ENCODE measurements around the gene MCUR1. TPM values are rescaled to one million over a fixed set of nuclear protein-coding genes. Genes with fewer than 3 reads are reported as not detected.
"Not testable (repeated sequence)": the region's sequence is repeated elsewhere in the genome, so short reads cannot be mapped to it uniquely, and the experiment has no call there.

Gene MCUR1
- total RNA-seq, 1 donor from 2014 or later, result 31.7 TPM

GRCh38 chr6:13834790-13835189, 20.4 kb upstream of the MCUR1 start:
- Mint-ChIP-seq H3K9me3 (ENCODE audit: low read depth) (no peaks in the 10 kb centered on the region), H3K4me3 (ENCODE audit: unreplicated experiment) (no peak overlapping the region), H3K27ac (ENCODE audit: unreplicated experiment) (no peak overlapping the region), H3K27me3 (ENCODE audit: low read depth) (peaks cover 4% of the 10 kb centered on the region), H3K36me3 (ENCODE audit: low read depth) (no peaks in the 10 kb centered on the region), H3K4me1 (ENCODE audit: low read depth) (no peaks in the 10 kb centered on the region)
- TF ChIP-seq CTCF (IDR thresholded peaks at IDR 0.05), result no peak
- no peak for DNase-seq (ENCODE audit: low spot score)

DNA sequence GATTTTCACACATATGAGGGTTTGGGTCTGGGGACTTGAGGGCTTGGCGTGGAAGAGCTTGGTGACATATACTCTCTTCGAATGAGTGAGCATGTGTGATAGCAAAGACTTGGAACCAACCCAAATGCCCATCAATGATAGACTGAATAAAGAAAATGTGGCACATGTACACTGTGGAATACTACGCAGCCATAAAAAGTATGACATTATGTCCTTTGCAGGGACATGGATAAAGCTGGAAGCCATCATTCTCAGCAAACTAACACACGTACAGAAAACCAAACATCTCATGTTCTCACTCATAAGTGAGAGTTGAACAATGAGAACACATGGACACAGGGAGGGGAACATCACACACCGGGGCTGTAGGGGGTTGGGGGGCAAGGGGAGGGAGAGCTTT, 19.7 kb upstream of the MCUR1 start:
- not testable (repeated sequence) for H3K36me3 Mint-ChIP-seq (ENCODE audit: low read depth); H3K9me3 Mint-ChIP-seq (ENCODE audit: low read depth); H3K27me3 Mint-ChIP-seq (ENCODE audit: low read depth); DNase-seq (ENCODE audit: low spot score); H3K4me1 Mint-ChIP-seq (ENCODE audit: low read depth); H3K4me3 Mint-ChIP-seq (ENCODE audit: unreplicated experiment); H3K27ac Mint-ChIP-seq (ENCODE audit: unreplicated experiment)

DNA sequence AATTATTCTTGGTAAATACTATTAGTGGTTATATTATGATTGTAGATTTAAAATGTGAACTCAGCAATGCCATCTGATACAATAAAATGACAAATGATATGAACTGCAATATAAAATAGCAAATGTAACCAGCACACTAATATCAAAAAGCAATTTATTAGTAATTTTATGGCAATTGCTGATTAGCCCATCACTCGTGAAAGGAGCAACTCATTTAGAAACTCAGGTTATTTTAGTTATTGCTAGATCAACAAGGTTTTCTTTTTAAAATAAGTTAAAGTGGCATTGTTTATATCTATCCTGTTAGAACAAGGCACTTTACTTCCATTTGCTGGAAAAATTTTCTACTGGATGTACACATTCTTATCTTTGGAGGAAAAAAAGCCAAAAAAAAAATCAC, 18.4 kb upstream of the MCUR1 start:
- Mint-ChIP-seq H3K27me3 (ENCODE audit: low read depth) (peaks cover 4% of the 10 kb centered on the region), H3K4me1 (ENCODE audit: low read depth) (no peaks in the 10 kb centered on the region), H3K9me3 (ENCODE audit: low read depth) (peaks cover 8% of the 10 kb centered on the region), H3K4me3 (ENCODE audit: unreplicated experiment) (no peak overlapping the region), H3K36me3 (ENCODE audit: low read depth) (no peaks in the 10 kb centered on the region), H3K27ac (ENCODE audit: unreplicated experiment) (no peak overlapping the region)
- no peak for DNase-seq (ENCODE audit: low spot score)
- TF ChIP-seq CTCF (IDR thresholded peaks at IDR 0.05), result no peak

DNA sequence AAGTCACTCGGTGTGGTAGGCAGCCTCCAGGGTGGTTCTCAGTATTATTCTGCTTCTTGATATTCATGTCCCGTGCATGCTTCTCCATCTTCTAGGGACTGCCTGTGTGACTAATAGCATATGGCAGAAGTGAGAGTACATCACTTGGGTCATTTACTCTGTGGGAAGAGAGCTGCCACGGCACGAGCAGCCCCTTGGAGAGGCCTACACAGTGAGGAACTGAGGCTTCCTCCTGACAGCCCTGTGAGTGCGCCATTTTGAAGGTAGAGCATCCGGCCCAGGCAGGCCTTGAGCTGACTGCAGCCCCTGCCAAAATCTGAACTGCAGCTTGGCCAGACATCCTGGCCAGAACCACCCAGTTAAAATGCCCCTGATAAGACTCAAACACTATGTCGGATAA, 17.3 kb upstream of the MCUR1 start:
- Mint-ChIP-seq H3K27ac (ENCODE audit: unreplicated experiment) (no peak overlapping the region), H3K4me1 (ENCODE audit: low read depth) (no peaks in the 10 kb centered on the region), H3K9me3 (ENCODE audit: low read depth) (peaks cover 8% of the 10 kb centered on the region), H3K27me3 (ENCODE audit: low read depth) (peaks cover 4% of the 10 kb centered on the region), H3K4me3 (ENCODE audit: unreplicated experiment) (no peak overlapping the region), H3K36me3 (ENCODE audit: low read depth) (no peaks in the 10 kb centered on the region)
- TF ChIP-seq CTCF (IDR thresholded peaks at IDR 0.05), result no peak
- DNase-seq (ENCODE audit: low spot score), result no peak

DNA sequence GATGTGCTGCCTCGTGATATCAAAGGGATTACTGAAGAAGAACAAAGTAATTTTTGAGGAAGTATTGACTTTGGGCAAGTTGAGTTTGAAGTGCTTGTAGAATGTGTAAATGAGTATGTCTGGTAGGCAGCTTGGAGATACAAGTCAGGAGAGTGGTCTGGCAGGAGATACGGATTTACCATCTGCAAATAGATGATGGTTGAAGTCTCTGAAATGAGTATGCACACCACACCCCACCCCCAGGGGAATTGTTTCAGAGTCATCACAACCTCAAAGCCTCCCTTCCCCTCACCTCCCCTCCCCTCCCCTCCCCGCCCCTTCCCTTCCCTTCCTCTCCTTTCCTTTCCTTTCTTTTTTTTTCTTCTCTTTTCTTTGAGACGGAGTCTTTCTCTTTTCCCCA, 16.4 kb upstream of the MCUR1 start:
- Mint-ChIP-seq H3K36me3 (ENCODE audit: low read depth) (no peaks in the 10 kb centered on the region), H3K27ac (ENCODE audit: unreplicated experiment) (no peak overlapping the region), H3K9me3 (ENCODE audit: low read depth) (peaks cover 8% of the 10 kb centered on the region), H3K4me3 (ENCODE audit: unreplicated experiment) (no peak overlapping the region), H3K4me1 (ENCODE audit: low read depth) (no peaks in the 10 kb centered on the region), H3K27me3 (ENCODE audit: low read depth) (peaks cover 4% of the 10 kb centered on the region)
- no peak for TF ChIP-seq CTCF (IDR thresholded peaks at IDR 0.05)
- DNase-seq (ENCODE audit: low spot score), result no peak

DNA sequence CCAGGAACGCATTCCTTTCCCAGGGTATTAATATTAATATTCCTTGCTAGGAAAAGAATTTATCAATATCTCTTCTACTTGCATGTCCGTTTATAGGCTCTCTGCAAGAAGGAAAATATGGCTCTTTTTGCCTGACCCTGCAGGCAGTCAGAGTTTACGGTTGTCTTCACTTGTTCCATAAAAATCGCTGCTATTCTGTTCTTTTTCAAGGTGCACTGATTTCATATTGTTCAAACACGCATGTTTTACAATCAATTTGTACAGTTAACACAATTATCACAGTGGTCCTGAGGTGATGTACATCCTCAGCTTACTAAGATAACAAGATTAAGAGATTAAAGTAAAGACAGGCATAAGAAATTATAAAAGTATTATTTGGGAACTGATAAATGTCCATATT, 15.1 kb upstream of the MCUR1 start:
- not testable (repeated sequence) for H3K4me3 Mint-ChIP-seq (ENCODE audit: unreplicated experiment); H3K4me1 Mint-ChIP-seq (ENCODE audit: low read depth); DNase-seq (ENCODE audit: low spot score); H3K27ac Mint-ChIP-seq (ENCODE audit: unreplicated experiment); H3K27me3 Mint-ChIP-seq (ENCODE audit: low read depth); H3K9me3 Mint-ChIP-seq (ENCODE audit: low read depth); H3K36me3 Mint-ChIP-seq (ENCODE audit: low read depth)

- not testable (repeated sequence) for H3K27me3 Mint-ChIP-seq (ENCODE audit: low read depth); H3K36me3 Mint-ChIP-seq (ENCODE audit: low read depth); H3K27ac Mint-ChIP-seq (ENCODE audit: unreplicated experiment); DNase-seq (ENCODE audit: low spot score); H3K4me1 Mint-ChIP-seq (ENCODE audit: low read depth); H3K9me3 Mint-ChIP-seq (ENCODE audit: low read depth); H3K4me3 Mint-ChIP-seq (ENCODE audit: unreplicated experiment)
These were observed 14.4 kb upstream of the MCUR1 start for GRCh38 chr6:13828656-13829301.
